Muscle layer of colon (tissue), 2 donors: ENCODE data around the gene GINS3.

Experiments
- H3K27ac ChIP-seq: one replicate; pipeline ENCODE4 v1.7.0; 2013; ENCODE audit warnings: low read depth, mild to moderate bottlenecking, low read length, moderate library complexity
- H3K27me3 ChIP-seq, 2 donors: one replicate each; pipeline ENCODE4 v1.7.0; 2013; ENCODE audit warnings: low read length in 2 of 2, mild to moderate bottlenecking in 2 of 2; ENCODE audit not compliant: insufficient read depth in 2 of 2, control insufficient read depth in 1 of 2
- H3K36me3 ChIP-seq: one replicate; pipeline ENCODE4 v1.7.0; 2013; ENCODE audit warnings: mild to moderate bottlenecking, low read length; ENCODE audit not compliant: insufficient read depth
- H3K4me1 ChIP-seq: one replicate; pipeline ENCODE4 v1.7.0; 2013; ENCODE audit warnings: mild to moderate bottlenecking, low read length; ENCODE audit not compliant: insufficient read depth
- H3K4me3 ChIP-seq, 2 donors: one replicate each; pipeline ENCODE4 v1.7.0; 2013; ENCODE audit warnings: low read length in 2 of 2, low read depth in 1 of 2, mild to moderate bottlenecking in 1 of 2, moderate library complexity in 1 of 2
- H3K9ac ChIP-seq: one replicate; pipeline ENCODE4 v1.7.0; 2013; ENCODE audit warnings: low read length
- H3K9me3 ChIP-seq: one replicate; pipeline ENCODE4 v1.7.0; 2013; ENCODE audit warnings: mild to moderate bottlenecking, low read length
- donor health status: abdominal sarcoma.
- donor health status: Adenocarcinoma of cecum.

GINS3 gene

DNA sequence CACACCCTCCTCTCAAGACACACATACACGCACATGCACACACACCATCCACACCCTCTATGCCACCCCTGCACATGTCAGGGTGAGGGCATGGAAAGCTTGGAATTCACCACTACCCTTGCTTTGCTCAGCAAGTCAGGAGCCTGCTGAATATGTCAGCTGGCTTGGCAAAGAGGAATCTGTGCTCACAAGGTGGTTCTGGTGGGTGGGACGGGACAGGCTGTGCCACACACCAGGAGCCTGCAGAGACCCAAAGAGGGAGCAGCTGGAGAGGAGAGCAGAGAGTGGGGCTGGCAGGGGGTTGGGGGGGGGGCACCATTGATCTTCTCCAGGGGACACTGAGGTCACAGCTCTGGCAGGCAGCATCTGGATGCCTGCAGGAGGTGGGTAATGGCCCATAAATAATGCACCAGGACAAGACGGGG lies 59.0 kb downstream of the GINS3 start:
- Histone ChIP-seq H3K27me3 (no peaks in the 10 kb centered on the region), H3K9ac (no peak overlapping the region), H3K27ac (no peak overlapping the region), H3K36me3 (no peaks in the 10 kb centered on the region), H3K4me3 (no peak overlapping the region), H3K9me3 (no peaks in the 10 kb centered on the region), H3K4me1 (no peaks in the 10 kb centered on the region)

DNA sequence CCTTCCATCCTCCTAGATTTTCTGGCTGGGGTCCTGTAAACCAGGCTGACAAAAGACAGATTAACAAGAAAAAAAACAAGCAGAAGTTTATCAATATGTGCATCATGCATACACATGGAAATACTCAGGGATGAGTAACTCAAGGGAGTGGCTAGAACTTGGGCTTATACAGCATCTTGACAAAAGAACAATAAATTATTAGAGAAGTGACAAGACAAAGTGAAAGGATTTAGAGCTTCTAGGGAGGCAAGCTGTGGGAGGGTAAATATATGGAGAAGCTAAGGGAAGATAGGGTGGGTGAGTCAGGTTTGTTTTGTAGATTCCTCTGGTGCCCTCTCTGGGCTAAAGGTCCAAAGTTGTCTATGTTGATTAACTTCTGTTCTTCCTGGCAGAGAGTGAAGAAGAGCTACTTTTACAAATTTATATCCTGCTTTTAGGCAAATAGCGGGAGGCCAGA lies 59.7 kb downstream of the GINS3 start:
- H3K27me3 ChIP-seq = no peaks in the 10 kb centered on the region
- no peak overlapping the region for H3K27ac ChIP-seq
- H3K36me3 ChIP-seq = no peaks in the 10 kb centered on the region
- no peaks in the 10 kb centered on the region for H3K4me1 ChIP-seq
- no peak overlapping the region for H3K4me3 ChIP-seq
- H3K9me3 ChIP-seq = no peaks in the 10 kb centered on the region
- H3K9ac ChIP-seq = no peak overlapping the region

DNA sequence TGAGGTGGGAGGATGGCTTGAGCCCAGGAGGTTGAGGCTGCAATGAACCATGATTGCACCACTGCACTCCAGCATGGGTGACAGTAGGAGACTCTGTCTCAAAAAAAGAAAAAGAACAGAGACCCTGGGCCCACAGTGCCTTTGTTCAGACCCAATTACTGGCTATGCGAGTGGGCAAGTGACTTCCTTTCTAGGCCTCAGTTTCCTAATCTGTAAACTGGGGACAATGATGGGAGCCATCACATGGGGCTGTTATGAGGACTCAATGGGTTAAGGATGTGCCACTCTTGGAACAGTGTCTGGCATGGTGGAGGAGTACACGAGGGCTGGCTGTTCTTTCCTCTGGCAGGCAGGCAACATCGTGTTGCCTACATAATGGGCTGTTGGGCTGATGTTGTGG lies 60.4 kb downstream of the GINS3 start:
- Histone ChIP-seq H3K27ac (no peak overlapping the region), H3K27me3 (no peaks in the 10 kb centered on the region), H3K36me3 (no peaks in the 10 kb centered on the region), H3K9me3 (no peaks in the 10 kb centered on the region), H3K4me1 (no peaks in the 10 kb centered on the region), H3K9ac (no peak overlapping the region), H3K4me3 (no peak overlapping the region)

GRCh38 chr16:58454178-58454577 lies 61.9 kb downstream of the GINS3 start:
- Histone ChIP-seq H3K9ac (no peak overlapping the region), H3K4me1 (no peaks in the 10 kb centered on the region), H3K9me3 (no peaks in the 10 kb centered on the region), H3K36me3 (no peaks in the 10 kb centered on the region), H3K27ac (no peak overlapping the region), H3K4me3 (no peak overlapping the region), H3K27me3 (no peaks in the 10 kb centered on the region)

DNA sequence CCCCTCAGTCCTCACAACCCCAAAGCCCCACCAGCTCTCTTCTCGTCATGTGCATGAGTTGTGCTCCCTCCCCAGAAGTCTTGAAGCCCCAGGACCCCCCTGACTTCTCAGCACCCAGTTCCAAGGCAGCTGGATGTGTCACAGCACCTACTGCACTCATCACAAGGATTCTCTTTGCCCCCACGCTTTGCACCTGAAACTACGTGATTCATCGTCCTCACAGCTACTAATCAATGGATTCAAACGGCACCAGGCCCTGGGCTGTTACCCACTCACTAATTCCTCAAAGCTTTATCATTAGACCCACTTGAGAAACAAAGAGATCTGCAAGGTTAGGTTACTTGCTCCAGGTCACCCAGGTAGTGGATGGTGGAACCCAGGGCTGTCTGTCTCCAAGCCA lies 62.6 kb downstream of the GINS3 start:
- H3K9me3 ChIP-seq = no peaks in the 10 kb centered on the region
- no peak overlapping the region for H3K27ac ChIP-seq
- no peaks in the 10 kb centered on the region for H3K4me1 ChIP-seq
- H3K4me3 ChIP-seq = no peak overlapping the region
- no peaks in the 10 kb centered on the region for H3K36me3 ChIP-seq
- no peak overlapping the region for H3K9ac ChIP-seq
- H3K27me3 ChIP-seq = no peaks in the 10 kb centered on the region
